Cortex of kidney (tissue), 1 donor: Measurements from ENCODE around the gene GPR183.

Experiments used
- DNase-seq: peaks from one replicate; lab custom pipeline; 2025; lab: John Stamatoyannopoulos, UW

The GPR183 gene

DNA sequence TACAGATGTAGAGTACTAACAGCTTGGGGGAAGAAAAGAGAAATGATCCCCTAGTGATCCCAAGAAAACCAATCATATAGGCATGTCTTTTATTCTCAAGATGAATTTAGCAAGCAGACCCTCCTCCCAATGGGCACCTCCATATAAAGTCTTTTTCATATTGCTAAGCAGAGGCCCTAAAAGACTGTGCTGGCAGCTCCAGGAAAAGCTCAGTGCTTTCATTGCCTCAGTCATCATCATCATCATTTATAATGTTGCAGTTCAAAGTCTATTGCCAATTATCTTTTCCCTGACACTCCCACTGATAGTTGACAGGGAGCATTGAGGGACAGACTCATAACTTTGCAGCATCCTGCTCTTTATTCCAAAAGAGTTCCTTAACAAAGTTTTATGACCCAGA lies 13.0 kb downstream of the GPR183 start:
- no peak for DNase-seq

DNA sequence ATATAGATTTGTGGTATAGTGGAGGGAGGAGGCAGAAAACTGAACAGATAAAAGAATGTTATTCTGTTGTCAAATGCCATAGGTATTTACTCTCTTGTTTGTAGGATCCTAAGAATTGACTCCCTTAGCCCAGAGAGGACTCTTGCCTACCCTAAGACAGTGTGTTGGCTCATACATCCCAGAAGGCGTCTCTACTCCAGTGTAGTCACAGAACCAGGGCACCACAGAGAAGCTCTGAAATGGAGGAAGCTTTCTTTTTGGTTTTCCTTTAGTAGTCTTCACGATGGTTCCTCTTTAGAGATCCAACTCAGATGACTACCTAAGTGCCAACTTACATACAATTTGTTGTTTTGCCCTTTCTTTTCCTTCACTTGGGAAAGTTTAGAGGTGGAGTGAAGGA lies 14.0 kb downstream of the GPR183 start:
- no peak for DNase-seq

DNA sequence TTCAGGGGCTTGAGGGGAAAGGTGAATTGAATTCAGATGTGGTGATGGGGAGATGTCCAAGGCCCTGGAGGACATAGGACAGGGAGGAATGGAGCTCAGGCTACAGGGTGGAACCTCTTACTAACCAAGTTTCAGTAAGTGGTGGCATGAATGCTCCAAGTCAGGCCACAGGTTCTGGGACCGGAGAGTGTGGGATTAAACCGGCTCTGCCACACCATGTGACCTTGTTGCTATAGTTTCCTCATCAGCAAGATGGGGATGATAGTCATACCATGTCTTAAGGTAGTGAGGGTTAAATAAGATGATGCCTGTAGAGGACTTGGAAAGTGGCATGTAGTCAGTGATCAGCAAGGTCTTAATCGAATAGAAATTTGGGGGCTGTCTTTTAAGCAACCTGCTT lies 16.3 kb downstream of the GPR183 start:
- DNase-seq, result no peak

DNA sequence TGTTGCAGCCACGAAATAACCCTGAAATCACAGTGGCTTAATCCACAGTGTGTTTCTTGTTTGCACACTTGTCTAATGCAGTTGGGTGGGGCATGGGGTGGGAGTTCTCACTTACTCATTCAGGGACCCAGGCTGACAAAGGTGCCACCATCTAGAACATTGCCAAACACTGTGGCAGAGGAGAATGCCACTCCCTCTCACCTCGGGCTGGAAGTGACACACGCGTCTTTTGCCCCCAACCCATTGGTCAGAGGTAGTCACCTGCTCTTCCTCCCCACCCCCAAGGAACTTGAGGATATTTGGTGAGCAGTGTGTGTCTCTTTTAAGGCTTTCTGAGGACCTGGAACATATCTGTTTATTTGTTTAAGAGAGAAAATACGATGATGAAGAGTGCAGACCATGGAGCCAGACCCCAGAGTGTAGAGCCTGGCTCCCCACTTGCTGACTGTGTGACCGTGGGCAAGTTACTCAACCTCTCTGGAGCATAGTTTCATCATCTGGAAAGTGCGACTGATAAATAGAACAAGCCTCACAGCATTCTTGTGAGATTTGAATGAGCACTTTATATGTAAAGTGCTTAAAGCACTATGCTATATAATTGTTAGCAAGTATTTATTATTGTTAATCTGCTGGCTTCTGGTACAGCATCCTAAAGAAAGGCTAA lies 17.4 kb downstream of the GPR183 start:
- no peak for DNase-seq

DNA sequence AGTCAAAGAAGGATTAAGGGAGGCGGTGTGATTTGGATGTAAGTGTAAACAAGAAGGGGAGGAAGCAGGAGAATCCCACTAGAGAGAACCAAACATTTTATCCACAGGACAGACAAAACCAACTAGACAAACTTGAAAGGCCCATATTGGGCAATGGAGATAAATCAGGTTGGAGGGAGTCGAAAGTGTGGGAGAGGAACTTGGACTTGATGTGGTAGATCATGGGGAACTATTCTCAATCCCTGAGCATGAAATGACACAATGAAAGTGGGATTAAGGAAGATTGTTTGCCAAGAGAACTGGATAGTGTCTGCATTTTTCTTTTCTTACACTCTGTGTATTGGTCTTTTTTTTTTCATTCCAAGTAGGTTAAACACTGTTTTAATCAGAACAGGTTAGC lies 17.9 kb downstream of the GPR183 start:
- DNase-seq, result no peak

DNA sequence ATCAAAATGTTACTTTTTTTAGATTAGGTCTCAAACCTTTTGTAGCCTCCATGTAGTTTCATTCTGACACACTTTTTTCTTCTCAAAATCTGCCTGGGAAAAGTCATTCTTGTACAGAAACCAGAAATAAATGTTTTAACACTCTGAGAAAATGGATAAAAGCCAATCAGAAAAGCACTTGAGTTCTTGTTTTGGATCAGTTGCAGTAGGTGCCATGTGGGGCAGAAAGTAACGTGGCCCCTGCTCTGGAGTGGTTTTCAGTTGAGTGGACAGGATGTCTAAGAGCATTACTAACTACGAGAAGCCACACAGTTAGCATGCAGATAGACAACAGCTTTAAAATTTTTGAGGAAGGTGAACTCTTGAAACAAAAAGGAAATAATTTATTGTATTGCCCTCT lies 19.1 kb downstream of the GPR183 start:
- DNase-seq, result no peak

DNA sequence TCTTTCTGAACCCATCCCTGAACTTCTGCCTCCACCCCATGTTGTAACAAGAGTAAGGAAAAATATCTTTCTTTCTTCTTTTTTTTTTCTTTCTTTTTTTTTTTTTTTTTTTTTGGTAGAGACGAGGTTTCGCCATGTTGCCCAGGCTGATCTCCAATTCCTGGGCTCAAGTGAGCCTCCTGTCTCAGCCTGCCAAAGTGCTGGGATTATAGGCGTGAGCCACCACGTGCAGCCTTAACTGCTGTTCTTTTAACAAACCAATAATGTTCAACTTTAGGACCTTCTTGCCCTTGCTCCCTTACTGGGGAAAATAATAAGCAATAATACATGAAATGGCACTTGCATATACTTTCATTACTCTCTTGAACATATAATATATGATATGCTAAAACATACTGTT lies 19.6 kb downstream of the GPR183 start:
- DNase-seq, result no peak

DNA sequence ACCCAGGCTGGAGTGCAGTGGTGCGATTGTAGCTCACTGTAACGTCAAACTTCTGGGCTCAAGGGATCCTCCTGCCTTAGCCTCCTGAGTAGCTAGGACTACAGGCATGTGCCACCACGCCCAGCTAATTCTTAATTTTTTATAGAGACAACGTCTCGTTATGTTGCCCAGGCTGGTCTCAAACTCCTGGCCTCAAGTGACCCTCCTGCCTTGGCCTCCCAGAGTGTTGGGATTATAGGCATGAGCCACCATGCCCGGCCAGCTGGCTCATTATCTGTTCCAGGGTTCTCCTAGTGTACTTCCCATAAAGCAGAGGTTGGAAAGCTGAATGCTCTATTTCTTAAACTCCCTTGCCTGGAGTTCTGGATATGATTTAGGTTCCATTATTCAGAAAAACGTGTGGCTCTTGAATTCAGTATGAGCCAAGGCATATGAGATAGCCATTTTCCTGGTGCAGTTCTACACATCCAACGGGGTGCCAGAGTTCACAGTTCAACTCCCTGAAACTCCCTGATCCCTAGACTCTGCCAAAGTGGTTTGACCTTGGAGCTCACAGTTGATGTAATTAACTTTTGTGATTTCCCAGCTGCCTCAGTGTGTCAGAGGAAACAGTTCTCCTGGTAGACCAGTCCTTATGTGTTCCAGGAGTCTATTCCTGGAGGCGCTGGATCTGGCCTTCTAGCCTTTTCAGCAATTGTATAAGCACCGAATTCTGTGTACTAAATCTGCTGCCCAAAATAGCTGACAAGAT lies 21.6 kb downstream of the GPR183 start:
- DNase-seq, result no peak

DNA sequence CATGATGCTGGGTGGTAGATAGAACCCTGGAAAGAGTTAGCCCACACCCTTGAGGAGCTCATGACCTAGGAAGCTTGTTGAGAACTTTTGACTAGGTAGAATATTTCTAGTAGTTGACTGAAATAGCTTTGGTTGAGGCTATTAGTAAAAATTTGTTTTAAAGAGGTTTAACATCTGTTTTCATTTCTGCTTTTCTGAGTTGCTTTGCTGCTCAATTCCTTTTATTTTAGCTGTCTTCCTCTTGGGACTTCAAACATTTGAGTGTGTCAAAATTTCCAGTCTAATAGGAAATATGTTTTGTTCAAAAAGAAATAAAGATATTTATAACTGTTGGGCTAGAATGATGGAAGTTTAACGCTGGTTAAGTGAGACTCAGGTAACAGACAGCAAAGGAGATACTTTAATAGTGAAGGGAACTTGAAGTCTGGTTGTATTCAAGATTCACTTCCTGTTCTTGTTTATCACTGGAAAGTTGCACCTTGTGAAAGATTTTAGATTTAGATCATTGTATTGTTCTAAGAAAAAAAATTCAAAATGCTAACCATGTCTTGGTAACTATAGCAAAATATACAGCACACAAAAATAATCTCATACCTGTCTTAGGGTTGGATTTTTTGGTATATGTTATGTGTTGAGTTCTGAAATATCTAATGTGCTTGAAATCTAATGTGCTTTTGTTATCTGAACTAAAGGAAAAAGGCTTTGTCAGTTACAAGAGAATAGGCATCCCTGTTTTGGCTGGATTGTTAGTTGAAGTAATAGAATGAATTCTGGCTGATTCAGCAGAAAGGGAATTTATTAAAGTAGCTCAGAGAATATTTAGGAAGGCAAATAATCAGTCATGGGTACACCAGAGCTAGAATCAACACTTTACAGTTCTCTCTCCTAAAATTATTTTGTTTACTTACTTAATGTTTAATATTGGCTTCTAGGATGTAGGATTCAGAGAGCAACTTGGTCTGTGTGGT lies 24.7 kb downstream of the GPR183 start:
- DNase-seq, result no peak

DNA sequence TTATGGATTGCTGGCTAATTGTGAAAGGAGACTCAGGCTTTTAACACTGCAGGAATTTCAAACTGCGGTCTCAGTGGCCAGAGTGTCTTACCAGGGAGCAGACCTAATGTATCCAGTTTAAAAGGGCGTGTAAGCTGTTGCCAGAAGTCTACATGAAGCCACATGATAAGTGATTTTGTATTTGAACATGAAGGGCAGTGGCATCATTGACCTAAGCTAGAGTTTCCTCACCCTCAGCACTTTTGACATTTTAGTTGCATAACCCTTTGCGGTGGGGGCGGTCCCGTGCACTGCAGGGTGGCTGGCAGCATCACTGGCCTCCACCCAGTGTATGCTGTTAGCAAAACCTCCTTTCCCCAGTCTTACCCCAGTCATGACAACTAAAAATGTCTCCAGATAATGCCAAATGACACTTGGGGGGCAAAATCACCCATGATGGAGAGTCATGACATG lies 25.4 kb downstream of the GPR183 start:
- DNase-seq, result no peak

DNA sequence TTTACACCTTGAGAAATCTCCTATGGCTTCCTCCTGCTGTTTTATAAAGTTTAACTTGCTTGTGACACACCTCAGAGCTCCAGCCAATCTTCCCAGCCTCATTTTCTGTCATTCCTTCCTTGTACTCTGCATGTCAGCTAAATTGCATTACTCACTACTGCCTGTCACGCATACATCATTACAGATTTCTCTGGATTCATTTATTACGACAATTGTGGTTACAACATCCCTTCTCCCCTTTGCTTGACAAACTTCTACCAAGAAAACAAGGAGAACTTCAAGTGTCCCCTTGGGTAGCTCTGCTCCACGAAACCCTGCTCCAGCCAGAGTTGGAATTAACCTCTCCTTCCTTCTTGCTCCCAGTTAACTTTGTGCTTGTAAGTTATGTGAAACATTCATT lies 27.0 kb downstream of the GPR183 start:
- DNase-seq, result no peak

DNA sequence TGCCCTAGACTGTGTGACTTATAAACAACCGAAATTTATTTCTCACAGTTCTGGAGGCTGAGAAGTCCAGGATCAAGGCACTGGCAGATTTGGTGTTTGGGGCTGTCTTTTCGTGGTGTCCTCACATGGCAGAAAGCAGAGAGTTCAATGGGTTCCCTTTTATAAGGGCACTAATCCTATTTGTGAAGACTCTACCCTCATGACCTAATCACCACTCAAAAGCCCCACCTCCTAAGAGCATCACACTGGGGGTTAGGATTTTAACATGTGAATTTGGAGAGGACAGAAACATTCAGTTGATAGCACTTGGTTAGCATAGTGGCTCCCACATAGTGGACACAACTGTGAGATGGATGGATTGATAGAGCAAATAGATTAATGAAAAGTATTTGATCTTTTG lies 27.6 kb downstream of the GPR183 start:
- DNase-seq, result no peak

DNA sequence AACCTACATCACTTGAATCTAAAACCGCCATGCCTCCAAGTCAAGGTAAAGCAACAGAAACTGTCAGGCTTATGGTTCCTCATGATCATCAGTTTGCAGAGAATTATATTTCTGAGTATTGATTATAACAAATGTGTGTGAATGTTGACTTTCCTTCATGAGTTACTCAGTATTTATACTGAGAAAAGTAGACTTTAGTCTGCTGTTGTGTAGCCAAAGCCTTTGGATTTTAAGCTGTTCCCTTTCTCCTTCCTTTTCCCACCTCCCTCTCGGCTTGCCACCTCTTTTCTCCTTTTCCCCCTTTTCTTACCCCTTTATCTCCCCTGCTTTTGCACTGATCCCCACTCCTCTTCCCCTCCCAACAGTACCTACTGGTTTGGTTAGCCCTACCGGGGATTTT lies 28.4 kb downstream of the GPR183 start:
- DNase-seq, result no peak

DNA sequence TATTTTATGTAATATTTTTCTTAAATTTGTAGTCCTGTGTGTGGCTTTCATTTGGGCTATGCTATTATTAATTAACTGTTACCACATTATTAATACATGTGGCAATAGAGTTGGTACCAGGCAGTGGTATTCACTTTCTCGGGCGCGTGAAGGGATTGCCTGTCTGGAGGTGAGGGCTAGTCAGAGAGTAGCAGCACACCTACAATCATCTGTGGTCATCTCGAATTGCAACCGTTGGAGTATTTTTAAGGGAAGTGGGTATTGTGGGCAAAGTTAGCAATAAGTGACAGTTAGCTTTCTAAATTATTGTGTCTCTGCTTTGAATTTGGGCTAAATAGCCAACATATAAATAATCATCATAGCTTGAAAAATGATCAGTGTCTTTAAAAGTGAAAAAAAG lies 29.0 kb downstream of the GPR183 start:
- DNase-seq, result no peak

DNA sequence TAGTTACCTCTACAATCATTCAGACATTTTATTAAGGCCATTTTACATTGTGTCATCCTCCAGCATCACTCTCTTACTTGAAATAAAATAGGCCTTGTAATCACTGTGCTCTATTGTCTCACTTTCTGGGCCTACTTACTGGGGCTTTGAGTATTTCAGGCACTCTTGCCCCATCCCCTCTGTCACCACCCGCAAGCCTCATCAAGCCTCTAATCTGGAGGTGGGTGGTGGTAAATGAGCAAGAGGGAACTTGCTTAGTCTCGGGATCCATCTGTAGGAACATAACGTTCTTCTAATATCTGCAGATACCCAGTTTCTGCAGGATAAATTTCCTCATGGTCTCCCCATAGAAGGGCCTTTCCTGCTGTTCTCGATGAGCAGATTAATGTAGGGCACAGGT lies 29.6 kb downstream of the GPR183 start:
- DNase-seq, result no peak

DNA sequence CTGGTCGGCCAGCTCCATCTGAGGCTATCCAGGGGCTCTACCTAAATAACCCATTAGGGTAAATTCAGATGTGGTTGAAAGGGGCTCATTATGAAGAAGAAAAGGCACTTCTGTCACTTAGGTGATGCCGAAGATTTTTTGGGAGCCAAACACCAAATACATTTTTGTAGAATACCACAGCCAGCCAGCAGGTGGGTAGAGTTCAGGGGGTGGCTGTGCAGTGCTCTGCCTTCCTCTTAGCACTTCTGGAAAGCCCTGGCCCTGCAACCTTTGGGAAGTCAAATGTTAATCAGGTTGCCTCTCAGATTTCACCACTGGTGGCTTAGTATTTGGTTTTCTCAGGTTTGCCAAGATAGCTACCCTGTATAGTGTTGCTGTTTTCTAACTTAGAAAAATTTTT lies 30.5 kb downstream of the GPR183 start:
- no peak for DNase-seq

DNA sequence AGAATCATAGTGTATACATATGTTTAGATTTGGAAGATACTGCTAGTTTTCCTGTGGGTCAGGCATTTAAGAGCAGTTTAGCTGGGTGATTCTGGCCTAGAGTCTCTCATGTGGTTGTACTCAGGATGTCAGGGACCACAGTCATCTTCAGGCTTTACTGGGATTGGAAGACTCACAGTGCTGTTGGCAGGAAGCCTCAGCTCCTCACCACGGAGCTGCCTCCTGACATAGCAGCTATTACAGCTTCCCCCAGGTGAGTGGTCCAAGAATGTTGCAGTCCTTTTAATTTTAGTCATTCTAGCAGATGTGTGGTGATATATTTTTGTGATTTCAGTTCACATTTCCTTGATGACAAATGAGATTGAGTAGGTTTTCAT lies 32.1 kb downstream of the GPR183 start:
- no peak for DNase-seq

DNA sequence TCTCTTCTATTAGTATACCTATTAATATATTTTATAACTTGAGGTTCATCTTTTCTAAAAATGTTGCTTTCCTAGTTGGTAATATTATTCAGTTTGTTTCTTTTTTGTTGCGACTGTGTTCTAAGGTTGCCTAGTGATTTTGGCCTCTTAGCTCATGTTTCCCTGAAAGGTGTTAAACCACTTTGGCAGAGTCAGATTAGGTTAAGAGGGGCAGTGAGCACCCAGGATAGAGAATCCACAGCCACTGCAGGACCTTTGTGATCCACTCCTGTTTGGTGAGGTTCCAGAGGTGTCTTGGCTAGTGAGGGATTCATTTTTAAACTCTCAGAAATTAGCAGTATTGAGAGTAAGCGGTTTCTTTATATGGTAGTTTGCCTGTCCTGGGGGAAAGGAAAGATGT lies 34.1 kb downstream of the GPR183 start:
- no peak for DNase-seq

DNA sequence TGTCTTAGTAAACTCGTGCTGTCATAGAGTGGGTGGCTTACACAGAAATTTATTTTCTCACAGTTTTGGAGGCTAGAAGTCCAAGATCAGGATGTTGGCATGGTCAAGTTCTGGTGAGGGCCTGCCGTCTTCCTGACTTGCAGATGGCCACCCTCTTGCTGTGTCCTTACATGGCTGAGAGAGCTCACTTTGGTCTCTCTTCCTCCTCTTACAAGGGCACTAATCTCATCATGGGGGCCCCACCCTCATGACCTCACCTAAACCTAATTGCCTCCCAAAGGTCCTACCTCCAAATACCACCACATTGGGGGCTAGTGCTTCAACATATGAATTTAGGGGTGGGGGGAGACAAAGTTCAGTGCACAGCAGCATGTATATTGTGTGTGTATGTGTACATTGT lies 34.7 kb downstream of the GPR183 start:
- no peak for DNase-seq

DNA sequence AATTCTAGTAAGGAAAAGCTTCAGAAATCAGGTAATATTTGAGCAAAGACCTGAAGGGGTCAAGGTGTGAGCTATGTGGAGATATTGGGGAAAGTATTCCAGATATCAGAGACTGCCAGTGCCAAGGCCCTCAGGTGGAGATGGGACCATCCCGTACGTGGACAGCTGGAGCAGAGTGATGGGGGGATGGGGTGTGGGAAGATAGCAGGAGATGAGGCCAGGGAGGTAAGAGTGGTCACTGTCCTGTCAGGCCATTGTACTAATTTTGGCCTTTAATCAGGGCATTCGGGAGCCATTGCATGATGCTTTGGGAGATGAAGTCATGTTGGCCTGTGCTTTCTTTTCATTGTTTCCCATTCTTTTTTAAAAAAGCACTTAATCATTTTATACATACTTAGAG lies 36.0 kb downstream of the GPR183 start:
- no peak for DNase-seq

DNA sequence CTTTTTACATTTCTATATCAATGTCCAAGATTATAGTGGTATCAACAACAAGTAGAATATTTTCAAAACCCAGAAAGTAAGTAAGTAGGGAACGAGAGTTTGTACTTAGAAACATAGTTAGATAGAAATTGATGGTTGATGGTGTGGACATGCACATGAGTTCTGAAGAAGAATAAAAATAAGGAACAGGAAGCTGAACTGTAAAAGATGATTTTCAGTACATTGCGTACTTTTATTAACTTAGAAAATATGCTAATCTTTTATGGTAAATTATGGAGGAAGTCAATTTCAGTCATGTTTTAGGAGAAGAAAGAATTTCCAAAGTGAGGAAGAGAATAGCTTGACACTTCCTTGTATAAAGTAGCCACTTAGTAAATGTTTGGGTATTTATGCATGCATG lies 36.7 kb downstream of the GPR183 start:
- no peak for DNase-seq

DNA sequence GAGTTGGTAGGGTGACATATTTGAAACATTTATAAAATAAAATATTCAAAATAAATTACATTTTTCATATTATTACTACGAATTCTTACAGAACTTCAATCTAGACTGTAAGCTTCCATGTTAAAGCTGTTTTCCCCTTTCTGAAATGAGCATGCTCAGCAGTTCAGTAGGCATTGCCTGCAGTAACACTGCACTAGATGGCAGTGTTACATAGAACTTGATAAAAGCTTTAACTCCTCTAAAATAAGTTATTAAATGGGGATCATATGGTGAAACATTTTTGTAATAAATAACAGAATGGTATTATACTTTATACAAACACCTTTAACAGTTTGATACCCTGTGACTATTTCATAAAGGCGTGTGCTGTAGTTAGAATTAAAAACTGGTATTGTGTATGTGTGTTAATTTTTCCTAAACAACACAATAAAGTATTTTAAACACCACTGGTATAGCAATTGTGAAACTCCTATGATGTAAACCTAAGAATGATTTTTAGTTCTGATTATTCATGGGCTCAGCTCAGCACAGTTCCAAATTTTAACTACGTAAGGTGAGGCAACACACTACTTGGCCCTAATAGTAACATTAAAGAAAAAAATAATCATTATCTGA lies 37.5 kb downstream of the GPR183 start:
- DNase-seq, result no peak
